GM19025 (cell line): ENCODE results near the gene LRRFIP2.
"Not testable (repeated sequence)": the region's sequence is repeated elsewhere in the genome, so short reads cannot be mapped to it uniquely, and the experiment has no call there.

Source experiments
- ATAC-seq: cut with Tn5 transposase; IDR thresholded peaks from one replicate; pipeline ENCODE4 v1.9.1; 2021; ENCODE audit warnings: mild to moderate bottlenecking, low read depth, moderate library complexity; ENCODE audit not compliant: unreplicated experiment

LRRFIP2 gene

GRCh38 chr3:37145611-37146010 is 28.8 kb downstream of the LRRFIP2 start:
- ATAC-seq, result no peak

- ATAC-seq, result no peak
Measured at GRCh38 chr3:37144806-37145205, 29.6 kb downstream of the LRRFIP2 start.

- no peak for ATAC-seq
Measured at GRCh38 chr3:37143821-37144220, 30.6 kb downstream of the LRRFIP2 start.

GRCh38 chr3:37141676-37142075 is 32.7 kb downstream of the LRRFIP2 start:
- ATAC-seq, result no peak

GRCh38 chr3:37140899-37141541 is 33.4 kb downstream of the LRRFIP2 start:
- ATAC-seq, result no peak

GRCh38 chr3:37139567-37140052 is 34.8 kb downstream of the LRRFIP2 start:
- ATAC-seq, result no peak

- ATAC-seq, result no peak
Measured at GRCh38 chr3:37138816-37139215, 35.6 kb downstream of the LRRFIP2 start.

GRCh38 chr3:37137516-37137915 is 36.9 kb downstream of the LRRFIP2 start:
- ATAC-seq, result no peak

- ATAC-seq, result no peak
Measured at GRCh38 chr3:37136067-37136466, 38.3 kb downstream of the LRRFIP2 start.

- ATAC-seq, result no peak
Measured at GRCh38 chr3:37135561-37135960, 38.8 kb downstream of the LRRFIP2 start.

- ATAC-seq, result no peak
Measured at GRCh38 chr3:37132334-37132733, 42.0 kb downstream of the LRRFIP2 start.

GRCh38 chr3:37131860-37132144 is 42.6 kb downstream of the LRRFIP2 start:
- ATAC-seq, result no peak

- no peak for ATAC-seq
Measured at GRCh38 chr3:37130984-37131859, 43.2 kb downstream of the LRRFIP2 start.

GRCh38 chr3:37130448-37130847 is 43.9 kb downstream of the LRRFIP2 start:
- no peak for ATAC-seq

GRCh38 chr3:37129871-37130270 is 44.5 kb downstream of the LRRFIP2 start:
- no peak for ATAC-seq

GRCh38 chr3:37127340-37127739 is 47.0 kb downstream of the LRRFIP2 start:
- ATAC-seq, result no peak

GRCh38 chr3:37126856-37127255 is 47.5 kb downstream of the LRRFIP2 start:
- ATAC-seq, result no peak

- ATAC-seq, result no peak
Measured at GRCh38 chr3:37125195-37126073, 48.9 kb downstream of the LRRFIP2 start.

- no peak for ATAC-seq
Measured at GRCh38 chr3:37124435-37124834, 49.9 kb downstream of the LRRFIP2 start.

GRCh38 chr3:37123292-37123691 is 51.1 kb downstream of the LRRFIP2 start:
- no peak for ATAC-seq

GRCh38 chr3:37122069-37122468 is 52.3 kb downstream of the LRRFIP2 start:
- not testable (repeated sequence) for ATAC-seq
